MM.1S (cell line): ENCODE data around the gene TMEM37.

Experiments
- DNase-seq: peaks from one replicate; pipeline ENCODE4 v3.0.0-alpha.2; 2015
- H2AFZ ChIP-seq: fragments of 300-600 bp; sonication (generic); 2 replicates; pipeline ENCODE4 v1.6.0; 2016; ENCODE audit warnings: antibody characterized with exemption, low read length
- H3F3A ChIP-seq: fragments of 300-600 bp; sonication (generic); 2 replicates; pipeline ENCODE4 v1.6.1; 2016; ENCODE audit warnings: mild to moderate bottlenecking, antibody characterized with exemption, low read length, moderate library complexity, mixed read lengths; ENCODE audit not compliant: insufficient read depth
- H3K27ac ChIP-seq: fragments of 300-600 bp; sonication (generic); 2 replicates; pipeline ENCODE4 v1.5.1; 2016; ENCODE audit warnings: mild to moderate bottlenecking, low read length
- H3K27me3 ChIP-seq: fragments of 300-600 bp; sonication (generic); replicated peaks from 2 replicates; pipeline ENCODE4 v1.6.0; 2016; ENCODE audit warnings: low read length; ENCODE audit not compliant: insufficient read depth
- H3K36me3 ChIP-seq: fragments of 300-600 bp; sonication (generic); replicated peaks from 2 replicates; pipeline ENCODE4 v1.6.1; 2016; ENCODE audit warnings: mild to moderate bottlenecking, low read length, mixed read lengths; ENCODE audit not compliant: insufficient read depth
- H3K4me1 ChIP-seq: fragments of 300-600 bp; sonication (generic); 2 replicates; pipeline ENCODE4 v1.6.1; 2016; ENCODE audit warnings: low read length, mixed read lengths
- H3K4me2 ChIP-seq: fragments of 300-600 bp; sonication (generic); 2 replicates; pipeline ENCODE4 v1.6.0; 2016; ENCODE audit warnings: low read depth, low read length
- H3K4me3 ChIP-seq: fragments of 300-600 bp; sonication (generic); 2 replicates; pipeline ENCODE4 v1.5.1; 2016; ENCODE audit warnings: low read length, mixed read lengths
- H3K79me2 ChIP-seq: fragments of 300-600 bp; sonication (generic); 2 replicates; pipeline ENCODE4 v1.6.1; 2016; ENCODE audit warnings: mixed run types, low read length, mixed read lengths
- H3K9ac ChIP-seq: fragments of 300-600 bp; sonication (generic); 2 replicates; pipeline ENCODE4 v1.6.1; 2016; ENCODE audit warnings: low read length, mixed read lengths
- H3K9me2 ChIP-seq: fragments of 300-600 bp; sonication (generic); replicated peaks from 2 replicates; pipeline ENCODE4 v1.6.1; 2016; ENCODE audit warnings: mild to moderate bottlenecking, low read length, mixed read lengths; ENCODE audit not compliant: insufficient read depth
- H3K9me3 ChIP-seq: fragments of 300-600 bp; sonication (generic); replicated peaks from 2 replicates; pipeline ENCODE4 v1.6.1; 2016; ENCODE audit warnings: mild to moderate bottlenecking, low read length, mixed read lengths; ENCODE audit not compliant: insufficient read depth
- H4K20me1 ChIP-seq: fragments of 300-600 bp; sonication (generic); 2 replicates; pipeline ENCODE4 v1.6.1; 2016; ENCODE audit warnings: mild to moderate bottlenecking, low read length, moderate library complexity, mixed read lengths; ENCODE audit not compliant: insufficient read depth
- EZH2 ChIP-seq: fragments of 300-600 bp; sonication (generic); optimal IDR thresholded peaks from 2 replicates; pipeline ENCODE3; 2017; ENCODE audit warnings: low read depth, mild to moderate bottlenecking, antibody characterized with exemption, low read length, mixed read lengths
- EZH2phosphoT487 ChIP-seq: fragments of 300-600 bp; sonication (generic); IDR thresholded peaks from 2 replicates; pipeline ENCODE4 v1.6.1; 2018; ENCODE audit warnings: antibody characterized with exemption, low read length
- TF ChIP-seq, protein P1 (sequence below): fragments of 300-600 bp; sonication (generic); IDR thresholded peaks from 2 replicates; pipeline ENCODE4 v1.5.1; 2016; ENCODE audit warnings: antibody characterized with exemption, low read length, mixed read lengths

The TMEM37 gene

DNA sequence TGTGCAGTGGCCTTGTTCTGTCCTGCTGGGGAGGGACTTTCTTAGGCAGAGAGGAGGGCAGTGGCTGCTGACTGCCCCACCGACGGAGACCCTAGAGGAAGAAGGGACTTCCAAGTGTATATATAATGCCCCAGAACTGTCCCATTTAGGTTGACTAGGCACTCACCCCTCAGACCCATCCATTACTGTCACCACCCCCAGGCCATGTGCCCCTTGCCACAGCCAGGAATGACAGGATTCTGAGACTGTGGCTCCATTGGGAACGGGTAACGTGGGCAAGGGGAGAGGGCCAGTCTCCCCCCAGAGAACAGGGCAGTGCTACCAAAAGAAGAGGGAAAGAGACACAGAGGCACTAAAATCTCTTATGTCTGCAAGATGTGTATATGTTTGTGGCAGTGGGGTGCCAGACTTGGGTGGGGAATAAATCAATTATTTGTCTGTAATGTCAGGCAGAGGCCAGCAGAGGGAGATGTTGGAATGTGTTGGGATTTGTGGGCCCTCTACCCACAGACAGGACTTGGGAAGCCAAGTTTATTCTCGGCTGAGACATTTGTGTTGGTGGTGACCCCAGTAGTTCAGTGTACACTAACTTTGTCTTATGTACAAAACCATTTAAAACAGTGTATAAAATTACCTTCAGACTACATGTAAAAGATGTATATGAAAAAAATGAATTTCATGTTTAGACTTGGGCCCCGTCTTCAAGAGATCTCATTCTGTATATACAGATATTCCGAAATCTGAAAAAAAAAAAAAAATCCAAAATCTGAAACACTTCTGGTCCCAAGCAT is 24.0 kb upstream of the TMEM37 start:
- H3K4me1 ChIP-seq: peaks cover 11% of the 10 kb centered on the region; the same call in 1 of the 2 replicates
- no peaks in the 10 kb centered on the region for H3K36me3 ChIP-seq
- peak overlapping the region; percentile 28; the same call in 1 of the 2 replicates for H3K4me2 ChIP-seq
- no peaks in the 10 kb centered on the region for H3K79me2 ChIP-seq
- H3K27me3 ChIP-seq: no peaks in the 10 kb centered on the region
- H3K9me3 ChIP-seq: no peaks in the 10 kb centered on the region
- TF ChIP-seq EZH2 (no peak), EZH2phosphoT487 (no peak)
- TF ChIP-seq, protein P1, sequence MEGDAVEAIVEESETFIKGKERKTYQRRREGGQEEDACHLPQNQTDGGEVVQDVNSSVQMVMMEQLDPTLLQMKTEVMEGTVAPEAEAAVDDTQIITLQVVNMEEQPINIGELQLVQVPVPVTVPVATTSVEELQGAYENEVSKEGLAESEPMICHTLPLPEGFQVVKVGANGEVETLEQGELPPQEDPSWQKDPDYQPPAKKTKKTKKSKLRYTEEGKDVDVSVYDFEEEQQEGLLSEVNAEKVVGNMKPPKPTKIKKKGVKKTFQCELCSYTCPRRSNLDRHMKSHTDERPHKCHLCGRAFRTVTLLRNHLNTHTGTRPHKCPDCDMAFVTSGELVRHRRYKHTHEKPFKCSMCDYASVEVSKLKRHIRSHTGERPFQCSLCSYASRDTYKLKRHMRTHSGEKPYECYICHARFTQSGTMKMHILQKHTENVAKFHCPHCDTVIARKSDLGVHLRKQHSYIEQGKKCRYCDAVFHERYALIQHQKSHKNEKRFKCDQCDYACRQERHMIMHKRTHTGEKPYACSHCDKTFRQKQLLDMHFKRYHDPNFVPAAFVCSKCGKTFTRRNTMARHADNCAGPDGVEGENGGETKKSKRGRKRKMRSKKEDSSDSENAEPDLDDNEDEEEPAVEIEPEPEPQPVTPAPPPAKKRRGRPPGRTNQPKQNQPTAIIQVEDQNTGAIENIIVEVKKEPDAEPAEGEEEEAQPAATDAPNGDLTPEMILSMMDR: peak; percentile 78
- H3K27ac ChIP-seq: peak overlapping the region; percentile 26; the same call in 1 of the 2 replicates
- H4K20me1 ChIP-seq: no peaks in the 10 kb centered on the region
- H3K9me2 ChIP-seq: no peaks in the 10 kb centered on the region
- no peak overlapping the region for H2AFZ ChIP-seq
- H3K4me3 ChIP-seq: no peak overlapping the region; the same call in 1 of the 2 replicates
- peaks cover 6% of the 10 kb centered on the region for H3F3A ChIP-seq
- no peak overlapping the region for H3K9ac ChIP-seq
- DNase-seq: peak; percentile 58

DNA sequence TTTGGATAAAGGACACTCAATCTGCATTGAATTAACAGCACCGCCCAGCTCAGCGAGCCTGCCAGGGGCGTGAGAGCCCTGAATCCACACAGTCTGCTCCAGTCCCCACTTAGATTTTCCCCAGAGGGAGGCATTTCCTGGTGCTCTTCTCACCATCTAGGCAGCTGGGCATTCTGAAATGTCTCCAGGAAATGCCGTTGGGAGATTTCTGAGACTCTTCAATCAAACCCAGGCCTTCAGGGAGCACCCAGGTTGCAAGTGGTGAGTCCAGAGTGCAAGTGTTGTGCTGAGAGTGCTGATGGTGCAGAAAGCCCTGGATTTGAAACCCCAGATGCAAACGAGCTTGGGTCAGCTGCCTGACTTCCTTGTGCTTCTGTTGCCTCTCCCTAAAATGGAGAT is 23.4 kb upstream of the TMEM37 start:
- H3K27ac ChIP-seq: peak overlapping the region; percentile 26; the same call in 1 of the 2 replicates
- no peak overlapping the region; the same call in 1 of the 2 replicates for H3K4me3 ChIP-seq
- no peaks in the 10 kb centered on the region for H4K20me1 ChIP-seq
- no peaks in the 10 kb centered on the region for H3K27me3 ChIP-seq
- no peaks in the 10 kb centered on the region for H3K36me3 ChIP-seq
- peaks cover 6% of the 10 kb centered on the region for H3F3A ChIP-seq
- H3K9ac ChIP-seq: no peak overlapping the region
- H3K9me3 ChIP-seq: no peaks in the 10 kb centered on the region
- peak; percentile 85 for DNase-seq
- TF ChIP-seq EZH2phosphoT487 (no peak), EZH2 (no peak)
- TF ChIP-seq, protein P1: no peak
- no peaks in the 10 kb centered on the region for H3K9me2 ChIP-seq
- no peaks in the 10 kb centered on the region for H3K79me2 ChIP-seq
- H3K4me2 ChIP-seq: peak overlapping the region; percentile 28; the same call in 1 of the 2 replicates
- H3K4me1 ChIP-seq: peaks cover 6% of the 10 kb centered on the region; the same call in 1 of the 2 replicates
- H2AFZ ChIP-seq: no peak overlapping the region

DNA sequence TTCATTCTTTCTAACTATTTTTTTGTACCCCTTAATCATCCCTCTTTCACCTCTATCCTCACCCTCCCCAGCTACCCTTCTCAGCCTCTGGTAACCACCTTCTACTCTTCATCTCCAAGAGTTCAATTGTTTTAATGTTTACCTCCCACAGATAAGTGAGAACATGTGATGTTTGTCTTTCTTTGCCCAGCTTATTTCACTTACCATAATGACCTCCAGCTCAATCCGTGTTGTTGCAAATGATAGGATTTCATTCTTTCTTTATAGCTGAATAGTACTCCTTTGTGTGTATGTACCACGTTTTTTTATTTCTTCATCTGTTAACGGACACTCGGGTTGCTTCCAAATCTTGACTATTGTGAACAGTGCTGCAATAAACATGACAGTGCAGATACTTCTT is 22.1 kb upstream of the TMEM37 start:
- H3K4me1 ChIP-seq: peaks cover 6% of the 10 kb centered on the region; the same call in 1 of the 2 replicates
- no peaks in the 10 kb centered on the region for H3K9me3 ChIP-seq
- H3K9me2 ChIP-seq: no peaks in the 10 kb centered on the region
- no peak overlapping the region for H2AFZ ChIP-seq
- H4K20me1 ChIP-seq: no peaks in the 10 kb centered on the region
- H3K4me3 ChIP-seq: no peak overlapping the region
- no peak overlapping the region for H3K4me2 ChIP-seq
- no peaks in the 10 kb centered on the region for H3K36me3 ChIP-seq
- H3K79me2 ChIP-seq: no peaks in the 10 kb centered on the region
- H3K27me3 ChIP-seq: no peaks in the 10 kb centered on the region
- DNase-seq: no peak
- TF ChIP-seq EZH2 (no peak), EZH2phosphoT487 (no peak)
- TF ChIP-seq, protein P1: no peak
- no peak overlapping the region for H3K9ac ChIP-seq
- peaks cover 6% of the 10 kb centered on the region for H3F3A ChIP-seq
- no peak overlapping the region for H3K27ac ChIP-seq
